ENCODE data around the gene RAB36. TPM values are rescaled to one million over a fixed set of nuclear protein-coding genes. Genes with fewer than 3 reads are reported as not detected.

RAB36 gene
- total RNA-seq, 1 experiment from 2014 or later: 1.4 TPM

- Histone ChIP-seq H2AFZ (ENCODE audit: low read length) (no peak overlapping the region), H3K23ac (ENCODE audit: insufficient read length, low read depth, low read length) (no peak overlapping the region), H4K20me1 (ENCODE audit: control insufficient read depth, insufficient read depth, insufficient read length) (no peaks in the 10 kb centered on the region), H4K5ac (ENCODE audit: insufficient read length, low read depth, low read length) (no peak overlapping the region), H3K18ac (ENCODE audit: insufficient read length, low read depth, low read length) (no peak overlapping the region), H4K91ac (ENCODE audit: insufficient read length, low read depth, low read length) (no peak overlapping the region), H3K4me2 (ENCODE audit: insufficient read depth, insufficient read length, low read length) (no peak overlapping the region), H3K4ac (ENCODE audit: low read depth, low read length) (no peak overlapping the region), H3K56ac (ENCODE audit: insufficient read length, low read depth, low read length) (no peak overlapping the region), H3K27me3 (ENCODE audit: insufficient read depth, low read length) (no peaks in the 10 kb centered on the region), H3T11ph (ENCODE audit: low read length) (no peak overlapping the region), H3K79me1 (ENCODE audit: insufficient read depth, low read depth, low read length, poor library complexity, severe bottlenecking) (no peaks in the 10 kb centered on the region), H2BK12ac (ENCODE audit: insufficient read length, low read depth, low read length) (no peak overlapping the region), H3K27ac (ENCODE audit: insufficient read length, low read depth, low read length) (no peak overlapping the region), H3K14ac (ENCODE audit: insufficient read depth, low read length) (no peak overlapping the region), H3K9ac (ENCODE audit: extremely low read depth, insufficient read length, low read length) (no peak overlapping the region), H3K23me2 (ENCODE audit: insufficient read length, low read depth, low read length, poor library complexity, severe bottlenecking) (no peaks in the 10 kb centered on the region), H2BK15ac (ENCODE audit: low read depth, low read length) (no peak overlapping the region), H4K8ac (replicated peaks; ENCODE audit: insufficient read length, low read depth, low read length) (no peak overlapping the region), H2BK120ac (ENCODE audit: low read depth, low read length, poor library complexity, severe bottlenecking) (no peak overlapping the region), H3K79me2 (ENCODE audit: insufficient read depth, low read length) (no peaks in the 10 kb centered on the region), H3K9me3 (ENCODE audit: control insufficient read depth, low read depth, low read length) (no peaks in the 10 kb centered on the region), H2BK20ac (ENCODE audit: low read depth, low read length, poor library complexity, severe bottlenecking) (no peak overlapping the region), H2AK5ac (ENCODE audit: insufficient read length, low read length) (no peak overlapping the region), H3K4me1 (ENCODE audit: insufficient read depth, low read length) (no peaks in the 10 kb centered on the region; the same call in 1 of the 2 replicates), H2BK5ac (ENCODE audit: insufficient read length, low read length) (no peak overlapping the region)
- TF ChIP-seq, protein P1, sequence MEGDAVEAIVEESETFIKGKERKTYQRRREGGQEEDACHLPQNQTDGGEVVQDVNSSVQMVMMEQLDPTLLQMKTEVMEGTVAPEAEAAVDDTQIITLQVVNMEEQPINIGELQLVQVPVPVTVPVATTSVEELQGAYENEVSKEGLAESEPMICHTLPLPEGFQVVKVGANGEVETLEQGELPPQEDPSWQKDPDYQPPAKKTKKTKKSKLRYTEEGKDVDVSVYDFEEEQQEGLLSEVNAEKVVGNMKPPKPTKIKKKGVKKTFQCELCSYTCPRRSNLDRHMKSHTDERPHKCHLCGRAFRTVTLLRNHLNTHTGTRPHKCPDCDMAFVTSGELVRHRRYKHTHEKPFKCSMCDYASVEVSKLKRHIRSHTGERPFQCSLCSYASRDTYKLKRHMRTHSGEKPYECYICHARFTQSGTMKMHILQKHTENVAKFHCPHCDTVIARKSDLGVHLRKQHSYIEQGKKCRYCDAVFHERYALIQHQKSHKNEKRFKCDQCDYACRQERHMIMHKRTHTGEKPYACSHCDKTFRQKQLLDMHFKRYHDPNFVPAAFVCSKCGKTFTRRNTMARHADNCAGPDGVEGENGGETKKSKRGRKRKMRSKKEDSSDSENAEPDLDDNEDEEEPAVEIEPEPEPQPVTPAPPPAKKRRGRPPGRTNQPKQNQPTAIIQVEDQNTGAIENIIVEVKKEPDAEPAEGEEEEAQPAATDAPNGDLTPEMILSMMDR (conservative IDR thresholded peaks at IDR 0.05): no peak
- no peaks in the 10 kb centered on the region; a peak in 2 of 5 replicates for H3K9me3 Mint-ChIP-seq
- H3K36me3 Mint-ChIP-seq (ENCODE audit: insufficient read depth in 1 of 3, low read depth in 3 of 3): no peaks in the 10 kb centered on the region
- H3K4me3 Mint-ChIP-seq: no peak overlapping the region
- DNase-seq: no peak
- peaks cover 37% of the 10 kb centered on the region for H3K27me3 Mint-ChIP-seq (ENCODE audit: low read depth)
- WGBS (ENCODE audit: extremely low coverage, insufficient read length, low lambda C conversion rate): no CpG with 5 or more reads among the region's 3 CpGs
- H3K4me1 Mint-ChIP-seq: peaks cover 8 to 29% of the 10 kb centered on the region in 2 experiments
- no peak overlapping the region; a peak in 1 of 7 replicates for H3K27ac Mint-ChIP-seq
These were observed 7.8 kb upstream of the RAB36 start for GRCh38 chr22:23137468-23137867.
